CD14-positive monocyte (primary cell): ENCODE measurements around the gene ZCWPW1. TPM values are rescaled to one million over a fixed set of nuclear protein-coding genes. Genes with fewer than 3 reads are reported as not detected.

Source experiments
- DNase-seq, 3 donors: peaks; one replicate each; pipeline ENCODE4 v3.0.0-alpha.2; 2011 to 2022
- H2AFZ ChIP-seq: 2 replicates; pipeline ENCODE4 v1.6.0; 2012; ENCODE audit warnings: mild to moderate bottlenecking, low read depth, low read length, inconsistent platforms; ENCODE audit not compliant: insufficient read depth, poor library complexity, severe bottlenecking
- H3K27ac ChIP-seq, 2 donors: 1 replicate in 1 of 2; 2 replicates in 1 of 2; pipeline ENCODE4 v1.5.1; 2012 to 2013; ENCODE audit warnings: low read length in 2 of 2, control low read depth in 1 of 2, inconsistent platforms in 1 of 2, low read depth in 1 of 2, mild to moderate bottlenecking in 1 of 2
- H3K27me3 ChIP-seq, 2 donors: one replicate each; pipeline versions ENCODE4 v1.6.0 to v1.6.1; 2011 to 2013; ENCODE audit warnings: low read length in 2 of 2; ENCODE audit not compliant: control insufficient read depth in 2 of 2, insufficient read depth in 2 of 2
- H3K36me3 ChIP-seq, 2 donors: replicated peaks in 1 of 2; 1 replicate in 1 of 2; 2 replicates in 1 of 2; pipeline versions ENCODE4 v1.5.1 to v1.6.1; 2012 to 2013; ENCODE audit warnings: low read length in 2 of 2, control low read depth in 1 of 2, inconsistent platforms in 1 of 2, mild to moderate bottlenecking in 1 of 2; ENCODE audit not compliant: insufficient read depth in 2 of 2, control insufficient read depth in 1 of 2
- H3K4me1 ChIP-seq, 2 donors: 1 replicate in 1 of 2; 2 replicates in 1 of 2; pipeline versions ENCODE4 v1.5.1 to v1.6.1; 2012 to 2013; ENCODE audit warnings: low read length in 2 of 2, control low read depth in 1 of 2, inconsistent platforms in 1 of 2, mild to moderate bottlenecking in 1 of 2, moderate library complexity in 1 of 2; ENCODE audit not compliant: insufficient read depth in 2 of 2, control insufficient read depth in 1 of 2
- H3K4me2 ChIP-seq: replicated peaks from 2 replicates; pipeline ENCODE3; 2012; ENCODE audit warnings: low read length, moderate library complexity, mild to moderate bottlenecking; ENCODE audit not compliant: poor library complexity, severe bottlenecking; ENCODE audit errors: extremely low read depth
- H3K4me3 ChIP-seq, 3 experiments: fragments of 200-600 bp in 1 of 3; sonication (generic) in 1 of 3; replicated peaks in 1 of 3; 1 replicate in 2 of 3; 2 replicates in 1 of 3; pipeline ENCODE4 v1.5.1; 2011 to 2013; ENCODE audit warnings: low read length in 3 of 3, mild to moderate bottlenecking in 3 of 3, control low read depth in 2 of 3, low read depth in 2 of 3, inconsistent platforms in 1 of 3, moderate library complexity in 1 of 3
- H3K79me2 ChIP-seq: 2 replicates; pipeline ENCODE4 v1.6.0; 2012; ENCODE audit warnings: mild to moderate bottlenecking, control low read depth, inconsistent platforms, low read length, moderate library complexity; ENCODE audit not compliant: insufficient read depth
- H3K9ac ChIP-seq: 2 replicates; pipeline ENCODE4 v1.6.0; 2017; ENCODE audit warnings: low read length, mild to moderate bottlenecking; ENCODE audit not compliant: insufficient read depth, poor library complexity, severe bottlenecking
- H3K9me3 ChIP-seq, 2 donors: replicated peaks in 1 of 2; 1 replicate in 1 of 2; 2 replicates in 1 of 2; pipeline versions ENCODE4 v1.5.1 to v1.6.1; 2012 to 2013; ENCODE audit warnings: low read length in 2 of 2, control low read depth in 1 of 2; ENCODE audit not compliant: control insufficient read depth in 1 of 2, insufficient read depth in 1 of 2
- H4K20me1 ChIP-seq: 2 replicates; pipeline ENCODE4 v1.6.0; 2012; ENCODE audit warnings: mild to moderate bottlenecking, low read length, control low read depth, moderate library complexity; ENCODE audit not compliant: insufficient read depth
- H3K27ac Mint-ChIP-seq, 7 donors: one replicate each; pipeline ENCODE4 v1.8.0; 2020; ENCODE audit warnings: mild to moderate bottlenecking in 7 of 7, mixed read lengths in 7 of 7, moderate library complexity in 6 of 7, inconsistent platforms in 2 of 7
- H3K27me3 Mint-ChIP-seq, 3 donors: one replicate each; pipeline ENCODE4 v1.8.0; 2021 to 2022; ENCODE audit warnings: low read depth in 3 of 3, mild to moderate bottlenecking in 3 of 3, mixed read lengths in 3 of 3, moderate library complexity in 3 of 3, inconsistent platforms in 1 of 3
- H3K36me3 Mint-ChIP-seq, 2 donors: one replicate each; pipeline ENCODE4 v1.8.0; 2020; ENCODE audit warnings: mixed read lengths in 2 of 2, inconsistent platforms in 1 of 2, mild to moderate bottlenecking in 1 of 2
- H3K4me1 Mint-ChIP-seq: one replicate; pipeline ENCODE4 v1.8.0; 2020; ENCODE audit warnings: mild to moderate bottlenecking, mixed read lengths
- H3K4me3 Mint-ChIP-seq, 2 donors: one replicate each; pipeline ENCODE4 v1.8.0; 2020; ENCODE audit warnings: mild to moderate bottlenecking in 2 of 2, mixed read lengths in 2 of 2, moderate library complexity in 1 of 2
- H3K9me3 Mint-ChIP-seq, 7 donors: one replicate each; pipeline ENCODE4 v1.8.0; 2020 to 2022; ENCODE audit warnings: mixed read lengths in 7 of 7, mild to moderate bottlenecking in 6 of 7, moderate library complexity in 6 of 7, inconsistent platforms in 2 of 7
- WGBS: methylation state at CpG from one replicate; pipeline ENCODE4 v1.1.5; 2013; ENCODE audit warnings: missing lambda C conversion rate; ENCODE audit not compliant: insufficient coverage; 5-methylcytosine and 5-hydroxymethylcytosine counted together
- intact Hi-C, 2 donors: fragments of 100-400 bp; cut with micrococcal nuclease; formaldehyde crosslinking; loops; one replicate each; pipeline versions ENCODE4 v1.15.0 to v1.15.1; 2023
- polyA plus RNA-seq, 3 donors: library from polyadenylated mRNA; depleted of rRNA in 1 of 3; unstranded in 2 of 3; stranded (reverse) in 1 of 3; fragments of 300-500 nt in 2 of 3; fragments of >200 nt in 1 of 3; fragmentation: Illumina TruSeq in 2 of 3; gene quantifications; 1 replicate in 2 of 3; 2 replicates in 1 of 3; pipeline ENCODE4 v1.2.3, GENCODE V29; 2012 to 2021
- TF ChIP-seq, protein P1 (sequence below): fragments of 200-600 bp; IDR thresholded peaks from one replicate; pipeline ENCODE4 v1.8.0; 2022; ENCODE audit warnings: antibody characterized with exemption, mild to moderate bottlenecking

Gene ZCWPW1
- polyA plus RNA-seq, 3 donors, result 0.60 to 1.9 (median 1.2) TPM

GRCh38 chr7:100372694-100373093 is 55.8 kb downstream of the ZCWPW1 start:
- Histone ChIP-seq H3K27ac (peak overlapping the region; percentile 98 to 99), H4K20me1 (peaks cover 5% of the 10 kb centered on the region), H3K79me2 (peaks cover 77% of the 10 kb centered on the region), H3K36me3 (peaks cover 8 to 31% of the 10 kb centered on the region in 2 donors), H3K9ac (peak overlapping the region; percentile 87), H3K27me3 (no peaks in the 10 kb centered on the region), H3K9me3 (no peaks in the 10 kb centered on the region), H3K4me1 (peaks cover 92 to 97% of the 10 kb centered on the region in 2 donors), H3K4me3 (peak overlapping the region; percentile 4 to 89 (median 88)), H3K4me2 (peak overlapping the region; percentile 100), H2AFZ (no peak overlapping the region)
- Mint-ChIP-seq H3K36me3 (peaks cover 27 to 36% of the 10 kb centered on the region in 2 donors), H3K4me1 (peaks cover 86% of the 10 kb centered on the region), H3K27me3 (peaks cover 0 to 6% (median 0%) of the 10 kb centered on the region in 3 donors), H3K27ac (peak overlapping the region; percentile 99 to 100 (median 99)), H3K9me3 (no peaks in the 10 kb centered on the region), H3K4me3 (peak overlapping the region; percentile 96 to 98)
- WGBS, result 7% methylated on average over 3 of the region's 6 CpGs
- intact Hi-C loops, result no loop called here
- DNase-seq, result peak in 1 of 3 donors; percentile 52
- TF ChIP-seq, protein P1, sequence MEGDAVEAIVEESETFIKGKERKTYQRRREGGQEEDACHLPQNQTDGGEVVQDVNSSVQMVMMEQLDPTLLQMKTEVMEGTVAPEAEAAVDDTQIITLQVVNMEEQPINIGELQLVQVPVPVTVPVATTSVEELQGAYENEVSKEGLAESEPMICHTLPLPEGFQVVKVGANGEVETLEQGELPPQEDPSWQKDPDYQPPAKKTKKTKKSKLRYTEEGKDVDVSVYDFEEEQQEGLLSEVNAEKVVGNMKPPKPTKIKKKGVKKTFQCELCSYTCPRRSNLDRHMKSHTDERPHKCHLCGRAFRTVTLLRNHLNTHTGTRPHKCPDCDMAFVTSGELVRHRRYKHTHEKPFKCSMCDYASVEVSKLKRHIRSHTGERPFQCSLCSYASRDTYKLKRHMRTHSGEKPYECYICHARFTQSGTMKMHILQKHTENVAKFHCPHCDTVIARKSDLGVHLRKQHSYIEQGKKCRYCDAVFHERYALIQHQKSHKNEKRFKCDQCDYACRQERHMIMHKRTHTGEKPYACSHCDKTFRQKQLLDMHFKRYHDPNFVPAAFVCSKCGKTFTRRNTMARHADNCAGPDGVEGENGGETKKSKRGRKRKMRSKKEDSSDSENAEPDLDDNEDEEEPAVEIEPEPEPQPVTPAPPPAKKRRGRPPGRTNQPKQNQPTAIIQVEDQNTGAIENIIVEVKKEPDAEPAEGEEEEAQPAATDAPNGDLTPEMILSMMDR, result no peak

DNA sequence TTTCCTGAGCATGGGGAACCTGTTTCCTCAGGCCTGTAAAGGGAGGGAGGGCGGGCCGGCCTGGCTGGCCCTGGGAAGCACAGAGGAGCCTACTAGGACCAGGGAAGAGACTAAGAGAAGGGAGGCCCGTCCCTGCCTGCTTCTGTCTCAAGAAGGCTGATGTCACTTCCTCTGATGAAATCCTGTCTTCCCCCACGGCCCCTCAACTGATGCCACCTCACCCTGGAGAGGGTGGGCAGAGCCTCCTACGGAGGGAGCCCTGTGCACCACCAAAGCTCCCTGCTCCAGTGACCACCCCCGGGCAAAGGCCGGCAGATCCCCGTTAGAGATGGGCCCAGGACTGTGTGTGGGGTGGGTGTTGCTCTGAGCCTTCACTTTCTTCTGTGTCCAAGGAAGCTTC is 56.2 kb downstream of the ZCWPW1 start:
- Histone ChIP-seq H3K9ac (peak overlapping the region; percentile 87), H2AFZ (no peak overlapping the region)
- TF ChIP-seq, protein P1, result no peak

More for the DNA sequence above, 56.2 kb downstream of the ZCWPW1 start:
- Histone ChIP-seq H3K9me3 (no peaks in the 10 kb centered on the region), H3K4me1 (peaks cover 92 to 97% of the 10 kb centered on the region in 2 donors), H4K20me1 (peaks cover 5% of the 10 kb centered on the region), H3K4me2 (peak overlapping the region; percentile 100), H3K27me3 (no peaks in the 10 kb centered on the region), H3K4me3 (peak overlapping the region; percentile 4 to 89 (median 88)), H3K36me3 (peaks cover 5 to 27% of the 10 kb centered on the region in 2 donors), H3K79me2 (peaks cover 77% of the 10 kb centered on the region), H3K27ac (peak overlapping the region; percentile 98 to 99)
- Mint-ChIP-seq H3K36me3 (peaks cover 25 to 31% of the 10 kb centered on the region in 2 donors), H3K9me3 (no peaks in the 10 kb centered on the region), H3K4me3 (peak overlapping the region; percentile 96 to 98), H3K27ac (peak overlapping the region; percentile 99 to 100 (median 99)), H3K4me1 (peaks cover 88% of the 10 kb centered on the region), H3K27me3 (peaks cover 0 to 4% (median 0%) of the 10 kb centered on the region in 3 donors)
- 0% methylated on average over 5 of the region's 8 CpGs for WGBS
- peak; percentile 93 to 98 (median 95) for DNase-seq
- intact Hi-C loops, result no loop called here
